ENCODE results near the gene MAD1L1. TPM values are rescaled to one million over a fixed set of nuclear protein-coding genes. Genes with fewer than 3 reads are reported as not detected.

Gene MAD1L1
- total and polyA plus RNA-seq, 2 donors (not counting 1 experiment from before 2014, with no cell fraction given), result 9.8 to 29.4 TPM

- H3K4me1 ChIP-seq (ENCODE audit: control insufficient read depth, extremely low read depth, insufficient read depth, low read length), result no peaks in the 10 kb centered on the region
- H3K36me3 ChIP-seq (ENCODE audit: control insufficient read depth, insufficient read depth, low read length), result no peaks in the 10 kb centered on the region
- no peaks in the 10 kb centered on the region for H3K79me2 ChIP-seq (ENCODE audit: control insufficient read depth, insufficient read depth, low read length)
- DNase-seq (ENCODE audit: low read depth in 2 of 2), result no peak
- no peaks in the 10 kb centered on the region for H3K9me3 ChIP-seq (ENCODE audit: control insufficient read depth, insufficient read depth, low read depth, low read length)
- H3K4me3 ChIP-seq (replicated peaks in 1 of 4; ENCODE audit: control extremely low read depth in 1 of 4, insufficient read depth in 1 of 4, low read depth in 3 of 4, low read length in 4 of 4), result no peak overlapping the region
- H4K20me1 ChIP-seq (ENCODE audit: control insufficient read depth, extremely low read depth, insufficient read depth, low read length), result no peaks in the 10 kb centered on the region
- H3K27ac ChIP-seq (ENCODE audit: insufficient read depth, low read length), result no peak overlapping the region
- TF ChIP-seq CTCF (conservative IDR thresholded peaks at IDR 0.05 in 1 of 2, IDR thresholded peaks at IDR 0.05 in 1 of 2; ENCODE audit: low read depth in 1 of 2, low read length in 2 of 2) (no peak), EZH2 (IDR thresholded peaks at IDR 0.05; ENCODE audit: low read length, missing control alignments) (no peak)
- no peak overlapping the region for H3K4me2 ChIP-seq (ENCODE audit: extremely low read depth, insufficient read depth, low read length)
- no peak overlapping the region for H2AFZ ChIP-seq (ENCODE audit: low read length)
- no peak overlapping the region for H3K9ac ChIP-seq (ENCODE audit: insufficient read depth, low read length)
- no peaks in the 10 kb centered on the region for H3K27me3 ChIP-seq (ENCODE audit: control insufficient read depth, insufficient read depth, low read length)
Measured at GRCh38 chr7:1988533-1988930, 244.2 kb downstream of the MAD1L1 start.

DNA sequence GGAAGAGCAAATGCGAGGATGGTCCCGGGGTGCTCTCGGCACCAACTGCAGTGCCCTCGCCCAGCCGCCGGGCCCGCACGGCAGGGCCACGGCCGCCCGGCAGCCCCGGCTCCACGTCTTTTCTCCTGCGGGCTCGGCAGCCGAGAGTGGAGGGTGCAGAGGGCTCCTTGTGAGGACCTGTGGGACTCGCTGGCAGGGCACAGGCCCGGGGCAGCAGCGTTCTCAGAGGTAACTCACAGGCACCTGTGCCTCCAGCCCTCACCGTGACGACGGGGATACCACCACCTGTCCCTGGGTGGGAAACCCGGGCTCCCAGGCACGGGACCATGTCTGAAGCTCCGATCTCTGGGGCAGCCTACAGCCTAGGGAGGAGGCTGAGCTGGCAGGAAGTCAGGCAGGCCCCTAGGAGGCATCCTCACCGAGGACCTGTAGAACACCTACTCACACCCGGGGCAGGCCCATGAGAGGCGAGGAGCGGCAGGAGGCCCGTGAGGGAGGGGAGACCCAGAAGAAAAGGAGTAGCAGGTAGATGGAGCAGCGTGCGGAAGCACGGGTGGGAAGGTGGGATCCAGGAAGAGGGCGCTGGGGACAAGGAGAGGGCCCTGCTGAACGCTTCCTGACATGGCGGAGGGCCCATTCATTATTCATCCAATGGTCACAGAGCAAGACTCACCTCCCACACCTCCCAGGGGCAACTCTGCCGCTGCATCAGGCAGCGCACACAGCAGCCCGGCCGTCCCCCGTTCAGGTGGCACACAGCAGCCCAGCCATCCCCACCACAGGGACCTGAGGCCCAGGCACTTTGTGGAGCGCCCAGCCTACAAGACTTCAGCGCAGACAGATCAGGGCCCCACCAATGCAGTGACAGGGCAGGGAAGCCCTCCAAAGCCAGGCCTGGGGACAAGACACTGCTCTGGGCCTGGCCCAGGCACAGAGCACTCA is 244.9 kb downstream of the MAD1L1 start:
- no peaks in the 10 kb centered on the region for H3K4me1 ChIP-seq (ENCODE audit: control insufficient read depth, extremely low read depth, insufficient read depth, low read length)
- no peak overlapping the region for H2AFZ ChIP-seq (ENCODE audit: low read length)
- H3K9ac ChIP-seq (ENCODE audit: insufficient read depth, low read length), result no peak overlapping the region
- TF ChIP-seq EZH2 (IDR thresholded peaks at IDR 0.05; ENCODE audit: low read length, missing control alignments) (no peak), CTCF (conservative IDR thresholded peaks at IDR 0.05 in 1 of 2, IDR thresholded peaks at IDR 0.05 in 1 of 2; ENCODE audit: low read depth in 1 of 2, low read length in 2 of 2) (no peak)
- H3K79me2 ChIP-seq (ENCODE audit: control insufficient read depth, insufficient read depth, low read length), result no peaks in the 10 kb centered on the region
- no peaks in the 10 kb centered on the region for H4K20me1 ChIP-seq (ENCODE audit: control insufficient read depth, extremely low read depth, insufficient read depth, low read length)
- H3K4me3 ChIP-seq (replicated peaks in 1 of 4; ENCODE audit: control extremely low read depth in 1 of 4, insufficient read depth in 1 of 4, low read depth in 3 of 4, low read length in 4 of 4), result no peak overlapping the region
- DNase-seq (ENCODE audit: low read depth in 2 of 2), result no peak
- no peak overlapping the region for H3K4me2 ChIP-seq (ENCODE audit: extremely low read depth, insufficient read depth, low read length)
- H3K27ac ChIP-seq (ENCODE audit: insufficient read depth, low read length), result no peak overlapping the region
- H3K27me3 ChIP-seq (ENCODE audit: control insufficient read depth, insufficient read depth, low read length), result no peaks in the 10 kb centered on the region
- H3K36me3 ChIP-seq (ENCODE audit: control insufficient read depth, insufficient read depth, low read length), result no peaks in the 10 kb centered on the region
- H3K9me3 ChIP-seq (ENCODE audit: control insufficient read depth, insufficient read depth, low read depth, low read length), result no peaks in the 10 kb centered on the region

DNA sequence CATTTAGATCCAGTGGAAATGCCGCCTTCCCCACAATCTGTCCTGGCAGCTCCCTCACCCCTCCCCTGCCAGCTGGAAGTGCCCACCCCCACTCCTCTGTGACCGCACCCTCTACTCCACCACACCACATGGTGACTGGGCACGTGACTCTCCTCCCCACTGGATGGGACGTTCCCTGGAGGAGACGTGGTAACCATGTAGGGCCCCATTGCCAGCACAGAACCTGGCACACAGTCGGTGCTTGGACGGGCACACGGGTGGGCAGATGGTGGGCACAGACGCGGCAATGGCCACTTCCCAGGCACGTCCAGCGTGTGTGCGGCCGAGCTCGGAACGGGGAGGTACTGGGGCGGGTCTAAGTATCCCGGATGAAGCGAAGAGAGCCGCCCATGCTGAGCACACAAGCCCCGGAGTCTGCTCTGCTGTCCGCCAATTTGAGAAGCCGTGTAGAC is 245.6 kb downstream of the MAD1L1 start:
- Histone ChIP-seq H3K36me3 (ENCODE audit: control insufficient read depth, insufficient read depth, low read length) (no peaks in the 10 kb centered on the region), H4K20me1 (ENCODE audit: control insufficient read depth, extremely low read depth, insufficient read depth, low read length) (no peaks in the 10 kb centered on the region), H3K9me3 (ENCODE audit: control insufficient read depth, insufficient read depth, low read depth, low read length) (no peaks in the 10 kb centered on the region), H3K4me2 (ENCODE audit: extremely low read depth, insufficient read depth, low read length) (no peak overlapping the region), H3K4me1 (ENCODE audit: control insufficient read depth, extremely low read depth, insufficient read depth, low read length) (no peaks in the 10 kb centered on the region), H3K27ac (ENCODE audit: insufficient read depth, low read length) (no peak overlapping the region), H3K4me3 (replicated peaks in 1 of 4; ENCODE audit: control extremely low read depth in 1 of 4, insufficient read depth in 1 of 4, low read depth in 3 of 4, low read length in 4 of 4) (no peak overlapping the region), H3K27me3 (ENCODE audit: control insufficient read depth, insufficient read depth, low read length) (no peaks in the 10 kb centered on the region), H3K9ac (ENCODE audit: insufficient read depth, low read length) (no peak overlapping the region), H2AFZ (ENCODE audit: low read length) (no peak overlapping the region), H3K79me2 (ENCODE audit: control insufficient read depth, insufficient read depth, low read length) (no peaks in the 10 kb centered on the region)
- TF ChIP-seq EZH2 (IDR thresholded peaks at IDR 0.05; ENCODE audit: low read length, missing control alignments) (no peak), CTCF (conservative IDR thresholded peaks at IDR 0.05 in 1 of 2, IDR thresholded peaks at IDR 0.05 in 1 of 2; ENCODE audit: low read depth in 1 of 2, low read length in 2 of 2) (no peak)
- no peak for DNase-seq (ENCODE audit: low read depth in 2 of 2)

Data from fibroblast of lung (primary cell).